ENCODE measurements around the gene DUSP2. TPM values are rescaled to one million over a fixed set of nuclear protein-coding genes. Genes with fewer than 3 reads are reported as not detected.

The DUSP2 gene
- total RNA-seq, 1 donor from 2014 or later, result 8.0 TPM

- DNase-seq, result no peak
Observed at GRCh38 chr2:96102596-96103186, 42.5 kb downstream of the DUSP2 start.

GRCh38 chr2:96100893-96101304 lies 44.3 kb downstream of the DUSP2 start:
- DNase-seq, result no peak

- no peak for DNase-seq
Observed at GRCh38 chr2:96099861-96100798, 45.1 kb downstream of the DUSP2 start.

GRCh38 chr2:96098900-96099590 lies 46.2 kb downstream of the DUSP2 start:
- peak; percentile 24 for DNase-seq

- DNase-seq, result no peak
Observed at GRCh38 chr2:96097951-96098823, 47.1 kb downstream of the DUSP2 start.

- no peak for DNase-seq
Observed at GRCh38 chr2:96097441-96097840, 47.8 kb downstream of the DUSP2 start.

GRCh38 chr2:96095116-96095636 lies 50.1 kb downstream of the DUSP2 start:
- no peak for DNase-seq

- no peak for DNase-seq
Observed at GRCh38 chr2:96093528-96093927, 51.7 kb downstream of the DUSP2 start.

Other genes starting within 250 kb of the DUSP2 start
- 165 TPM for gene ANKRD36C, start 153.6 kb downstream of the DUSP2 start, total RNA-seq
- 2.8 TPM for gene GPAT2, start 110.5 kb downstream of the DUSP2 start, total RNA-seq
- gene ADRA2B, start 28.9 kb downstream of the DUSP2 start, total RNA-seq, result 5.2 TPM
- not detected for gene ASTL, start 6.9 kb downstream of the DUSP2 start, total RNA-seq
- 242 TPM for gene STARD7, start 63.4 kb upstream of the DUSP2 start, total RNA-seq
- 17.4 TPM for gene TMEM127, start 120.6 kb upstream of the DUSP2 start, total RNA-seq
- gene CIAO1, start 120.8 kb upstream of the DUSP2 start, total RNA-seq, result 74.4 TPM
- 66.6 TPM for gene SNRNP200, start 160.1 kb upstream of the DUSP2 start, total RNA-seq
- gene ITPRIPL1, start 179.9 kb upstream of the DUSP2 start, total RNA-seq, result 6.3 TPM
- 4.6 TPM for gene NCAPH, start 190.3 kb upstream of the DUSP2 start, total RNA-seq

Data from tongue (tissue), 2 donors.